SK-N-SH (cell line): ENCODE measurements around the gene TMEM120B. TPM values are rescaled to one million over a fixed set of nuclear protein-coding genes. Genes with fewer than 3 reads are reported as not detected.
"Not testable (repeated sequence)": the region's sequence is repeated elsewhere in the genome, so short reads cannot be mapped to it uniquely, and the experiment has no call there.

ENCODE experiments used
- CTCF ChIA-PET: fragments of 300-600, 350-600 bp; formaldehyde crosslinking; extraction: SDS; loops from one replicate; lab custom pipeline; 2021; lab: Yijun Ruan, JAX
- POLR2A ChIA-PET: fragments of 350-600 bp; sonication (Branson Sonifier 250); formaldehyde crosslinking; extraction: SDS; loops from one replicate; lab custom pipeline; 2020; ENCODE audit warnings: antibody characterized with exemption, inconsistent platforms; lab: Yijun Ruan, JAX
- DNase-seq: peaks from one replicate; pipeline ENCODE4 v3.0.0; 2012
- H2AFZ ChIP-seq: fragments of 200-600 bp; sonication (generic); 2 replicates; pipeline ENCODE4 v1.8.1; 2016; ENCODE audit warnings: antibody characterized with exemption, mild to moderate bottlenecking, low read depth
- H3F3A ChIP-seq: fragments of 200-600 bp; sonication (generic); replicated peaks from 2 replicates; pipeline ENCODE3; 2016; ENCODE audit warnings: antibody characterized with exemption, mild to moderate bottlenecking; ENCODE audit not compliant: insufficient read depth
- H3K27ac ChIP-seq, 2 experiments: fragments of 200-500 bp in 1 of 2; fragments of 200-600 bp in 1 of 2; sonication (Bioruptor generic) in 1 of 2; sonication (generic), shearing (Covaris generic) in 1 of 2; 2 replicates each; pipeline versions ENCODE4 v1.5.1 to v1.6.1; 2014 to 2016; ENCODE audit warnings: low read depth in 2 of 2, inconsistent platforms in 1 of 2, low read length in 1 of 2, mild to moderate bottlenecking in 1 of 2, mixed read lengths in 1 of 2
- H3K27me3 ChIP-seq: fragments of 200-600 bp; sonication (generic), shearing (Covaris generic); 2 replicates; pipeline ENCODE4 v1.6.1; 2016; ENCODE audit warnings: mixed run types; ENCODE audit not compliant: insufficient read depth
- H3K36me3 ChIP-seq, 2 experiments: fragments of 200-500 bp in 1 of 2; fragments of 200-600 bp in 1 of 2; sonication (Bioruptor generic) in 1 of 2; sonication (generic) in 1 of 2; replicated peaks in 1 of 2; 2 replicates each; pipeline versions ENCODE3 to v1.5.1; 2014 to 2016; ENCODE audit warnings: low read length in 1 of 2, mild to moderate bottlenecking in 1 of 2; ENCODE audit not compliant: insufficient read depth in 2 of 2, control insufficient read depth in 1 of 2
- H3K4me1 ChIP-seq, 2 experiments: fragments of 200-500 bp in 1 of 2; fragments of 200-600 bp in 1 of 2; sonication (Bioruptor generic) in 1 of 2; sonication (generic), shearing (Covaris generic) in 1 of 2; 2 replicates each; pipeline versions ENCODE4 v1.5.1 to v1.6.1; 2014 to 2016; ENCODE audit warnings: low read depth in 1 of 2, low read length in 1 of 2, mixed run types in 1 of 2; ENCODE audit not compliant: insufficient read depth in 2 of 2, control insufficient read depth in 1 of 2
- H3K4me2 ChIP-seq: fragments of 200-600 bp; sonication (generic), shearing (Covaris generic); 2 replicates; pipeline ENCODE4 v1.6.1; 2017; ENCODE audit warnings: mixed run types
- H3K4me3 ChIP-seq, 2 experiments: fragments of 200-500 bp in 1 of 2; fragments of 200-600 bp in 1 of 2; sonication (Bioruptor generic) in 1 of 2; sonication (generic), shearing (Covaris generic) in 1 of 2; 2 replicates each; pipeline versions ENCODE4 v1.5.1 to v1.8.1; 2014 to 2016; ENCODE audit warnings: low read depth in 2 of 2, inconsistent platforms in 1 of 2, low read length in 1 of 2, mild to moderate bottlenecking in 1 of 2, mixed read lengths in 1 of 2, moderate library complexity in 1 of 2
- H3K79me2 ChIP-seq: fragments of 200-600 bp; sonication (generic); 2 replicates; pipeline ENCODE4 v1.8.1; 2017; ENCODE audit warnings: mild to moderate bottlenecking; ENCODE audit not compliant: insufficient read depth
- H3K9ac ChIP-seq: fragments of 200-600 bp; sonication (generic); 2 replicates; pipeline ENCODE4 v1.6.1; 2017; ENCODE audit warnings: mixed run types
- H3K9me2 ChIP-seq: fragments of 200-600 bp; sonication (generic); 2 replicates; pipeline ENCODE4 v1.6.1; 2017; ENCODE audit warnings: mixed run types
- H3K9me3 ChIP-seq: fragments of 200-600 bp; sonication (generic); 2 replicates; pipeline ENCODE4 v1.6.1; 2017; ENCODE audit warnings: mixed run types, mild to moderate bottlenecking, moderate library complexity
- H4K20me1 ChIP-seq: fragments of 200-600 bp; sonication (generic); 2 replicates; pipeline ENCODE4 v1.6.1; 2017; ENCODE audit warnings: mild to moderate bottlenecking, mixed run types; ENCODE audit not compliant: insufficient read depth
- CHD2 ChIP-seq: fragments of 150-350 bp; IDR thresholded peaks from 2 replicates; pipeline ENCODE4 v1.6.1; 2018; ENCODE audit warnings: low read length; ENCODE audit not compliant: partially characterized antibody
- ELF1 ChIP-seq: IDR thresholded peaks from 2 replicates; pipeline ENCODE4 v1.4.0; 2012
- FOSL2 ChIP-seq: IDR thresholded peaks from 2 replicates; pipeline ENCODE4 v1.4.0; 2012; ENCODE audit warnings: low read depth, mild to moderate bottlenecking, moderate library complexity, borderline replicate concordance
- FOXJ3 ChIP-seq: sonication (generic); formaldehyde crosslinking; IDR thresholded peaks from 2 replicates; pipeline ENCODE4 v1.5.1; 2020; ENCODE audit warnings: mild to moderate bottlenecking, missing genetic modification reagents
- GATA2 ChIP-seq: sonication (generic); formaldehyde crosslinking; IDR thresholded peaks from 2 replicates; pipeline ENCODE4 v1.5.0; 2020; ENCODE audit warnings: mild to moderate bottlenecking, missing genetic modification reagents
- NFIC ChIP-seq: IDR thresholded peaks from 2 replicates; pipeline ENCODE4 v1.4.0; 2012; ENCODE audit warnings: borderline replicate concordance
- NRF1 ChIP-seq: IDR thresholded peaks from 2 replicates; pipeline ENCODE4 v1.6.1; 2012; ENCODE audit warnings: low read depth, mild to moderate bottlenecking, low read length
- POLR2AphosphoS5 ChIP-seq: IDR thresholded peaks from 2 replicates; pipeline ENCODE4 v1.6.1; 2012; ENCODE audit warnings: low read depth, low read length
- RAD21 ChIP-seq: IDR thresholded peaks from 2 replicates; pipeline ENCODE4 v1.6.1; 2012; ENCODE audit warnings: mild to moderate bottlenecking, low read length
- RCOR1 ChIP-seq: fragments of 150-350 bp; IDR thresholded peaks from 2 replicates; pipeline ENCODE4 v1.6.1; 2017; ENCODE audit warnings: antibody characterized with exemption, low read length
- RXRA ChIP-seq: IDR thresholded peaks from 2 replicates; pipeline ENCODE4 v1.4.0; 2012; ENCODE audit warnings: low read depth, mild to moderate bottlenecking, borderline replicate concordance
- SMC3 ChIP-seq: IDR thresholded peaks from 2 replicates; pipeline ENCODE4 v1.6.1; 2012; ENCODE audit warnings: low read depth, low read length, improper control_type of control experiment
- TEAD4 ChIP-seq: IDR thresholded peaks from 2 replicates; pipeline ENCODE4 v1.4.0; 2012; ENCODE audit warnings: mild to moderate bottlenecking, borderline replicate concordance; ENCODE audit not compliant: insufficient read depth
- YY1 ChIP-seq: IDR thresholded peaks from 2 replicates; pipeline ENCODE4 v1.4.0; 2012; ENCODE audit warnings: low read depth, mild to moderate bottlenecking
- whole genome bisulfite sequencing: methylation state at CpG from one replicate; pipeline ENCODE4 v1.1.6; 2017; ENCODE audit warnings: low lambda C conversion rate; 5-methylcytosine and 5-hydroxymethylcytosine counted together
- polyA plus RNA-seq, 3 experiments: library from polyadenylated mRNA; depleted of rRNA; stranded (reverse); fragments of >200 nt; gene quantifications; 2 replicates each; pipeline ENCODE4 v1.2.3, GENCODE V29; 2012
- TF ChIP-seq, protein P1 (sequence below): IDR thresholded peaks from 2 replicates; pipeline ENCODE4 v1.4.0; 2012; ENCODE audit warnings: low read depth, borderline replicate concordance
- TF ChIP-seq, protein P2 (sequence below): fragments of 150-350 bp; IDR thresholded peaks from 2 replicates; pipeline ENCODE4 v1.6.1; 2017; ENCODE audit warnings: antibody characterized with exemption, low read length, low read depth, borderline replicate concordance
- TF ChIP-seq, protein P3 (sequence below): fragments of 200-600 bp; sonication (generic); IDR thresholded peaks from 2 replicates; pipeline ENCODE4 v1.6.1; 2017; ENCODE audit warnings: antibody characterized with exemption, mild to moderate bottlenecking, moderate library complexity
- TF ChIP-seq, protein P4 (sequence below): IDR thresholded peaks from 2 replicates; pipeline ENCODE4 v1.4.0; 2012; ENCODE audit warnings: low read depth, borderline replicate concordance
- TF ChIP-seq, protein P5 (sequence below): IDR thresholded peaks from 2 replicates; pipeline ENCODE4 v1.6.1; 2012; ENCODE audit warnings: mild to moderate bottlenecking, low read depth, low read length, moderate library complexity

Gene TMEM120B
- polyA plus RNA-seq, 1 of the 3 experiments (the other 2 are of a cell fraction) = 15.4 TPM

DNA sequence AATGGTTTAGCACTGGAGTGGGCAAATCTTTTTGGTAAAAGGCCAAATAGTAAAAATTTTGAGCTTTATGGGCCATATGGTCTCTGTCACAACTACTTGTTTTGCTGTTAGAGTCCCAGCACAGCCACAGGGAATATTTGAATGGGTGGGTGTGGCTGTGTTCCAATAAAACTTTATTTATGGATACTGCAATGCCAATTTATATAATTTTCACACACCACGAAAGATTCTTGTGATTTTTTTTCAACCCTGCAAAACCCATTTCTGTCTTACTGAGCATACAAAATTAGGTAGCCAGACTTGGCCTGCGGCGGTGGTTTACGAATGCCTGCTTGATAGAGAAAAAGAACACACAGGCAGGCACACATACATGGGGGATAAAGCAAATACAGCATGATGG lies 28.3 kb downstream of the TMEM120B start (continued):
- TF ChIP-seq YY1 = no peak

DNA sequence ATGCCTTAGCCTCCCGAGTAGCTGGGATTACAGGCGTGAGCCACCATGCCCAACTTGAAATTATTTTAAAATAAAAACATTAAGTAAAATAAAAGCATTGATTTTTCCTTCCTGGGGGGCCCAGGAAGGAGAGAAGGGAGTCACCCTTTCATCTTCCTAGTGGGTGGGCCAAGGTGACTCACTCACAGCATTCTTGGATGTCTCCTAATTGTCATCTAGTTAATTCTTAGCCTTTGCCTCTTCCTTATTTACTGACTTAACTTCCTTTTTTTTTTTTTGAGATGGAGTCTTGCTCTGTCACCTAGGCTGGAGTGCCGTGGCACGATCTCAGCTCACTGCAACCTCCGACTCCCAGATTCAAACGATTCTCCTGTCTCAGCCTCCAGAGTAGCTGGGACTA lies 29.2 kb downstream of the TMEM120B start:
- H3K4me1 ChIP-seq = no peaks in the 10 kb centered on the region; a peak in 1 of 4 replicates
- TF ChIP-seq RAD21 = no peak
- TF ChIP-seq, protein P1, sequence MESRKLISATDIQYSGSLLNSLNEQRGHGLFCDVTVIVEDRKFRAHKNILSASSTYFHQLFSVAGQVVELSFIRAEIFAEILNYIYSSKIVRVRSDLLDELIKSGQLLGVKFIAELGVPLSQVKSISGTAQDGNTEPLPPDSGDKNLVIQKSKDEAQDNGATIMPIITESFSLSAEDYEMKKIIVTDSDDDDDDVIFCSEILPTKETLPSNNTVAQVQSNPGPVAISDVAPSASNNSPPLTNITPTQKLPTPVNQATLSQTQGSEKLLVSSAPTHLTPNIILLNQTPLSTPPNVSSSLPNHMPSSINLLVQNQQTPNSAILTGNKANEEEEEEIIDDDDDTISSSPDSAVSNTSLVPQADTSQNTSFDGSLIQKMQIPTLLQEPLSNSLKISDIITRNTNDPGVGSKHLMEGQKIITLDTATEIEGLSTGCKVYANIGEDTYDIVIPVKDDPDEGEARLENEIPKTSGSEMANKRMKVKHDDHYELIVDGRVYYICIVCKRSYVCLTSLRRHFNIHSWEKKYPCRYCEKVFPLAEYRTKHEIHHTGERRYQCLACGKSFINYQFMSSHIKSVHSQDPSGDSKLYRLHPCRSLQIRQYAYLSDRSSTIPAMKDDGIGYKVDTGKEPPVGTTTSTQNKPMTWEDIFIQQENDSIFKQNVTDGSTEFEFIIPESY = no peak
- TF ChIP-seq ELF1 = no peak
- no peak for TF ChIP-seq SMC3
- no peak for TF ChIP-seq NFIC
- no peak for TF ChIP-seq RXRA
- TF ChIP-seq, protein P2, sequence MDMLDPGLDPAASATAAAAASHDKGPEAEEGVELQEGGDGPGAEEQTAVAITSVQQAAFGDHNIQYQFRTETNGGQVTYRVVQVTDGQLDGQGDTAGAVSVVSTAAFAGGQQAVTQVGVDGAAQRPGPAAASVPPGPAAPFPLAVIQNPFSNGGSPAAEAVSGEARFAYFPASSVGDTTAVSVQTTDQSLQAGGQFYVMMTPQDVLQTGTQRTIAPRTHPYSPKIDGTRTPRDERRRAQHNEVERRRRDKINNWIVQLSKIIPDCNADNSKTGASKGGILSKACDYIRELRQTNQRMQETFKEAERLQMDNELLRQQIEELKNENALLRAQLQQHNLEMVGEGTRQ = no peak
- TF ChIP-seq, protein P3, sequence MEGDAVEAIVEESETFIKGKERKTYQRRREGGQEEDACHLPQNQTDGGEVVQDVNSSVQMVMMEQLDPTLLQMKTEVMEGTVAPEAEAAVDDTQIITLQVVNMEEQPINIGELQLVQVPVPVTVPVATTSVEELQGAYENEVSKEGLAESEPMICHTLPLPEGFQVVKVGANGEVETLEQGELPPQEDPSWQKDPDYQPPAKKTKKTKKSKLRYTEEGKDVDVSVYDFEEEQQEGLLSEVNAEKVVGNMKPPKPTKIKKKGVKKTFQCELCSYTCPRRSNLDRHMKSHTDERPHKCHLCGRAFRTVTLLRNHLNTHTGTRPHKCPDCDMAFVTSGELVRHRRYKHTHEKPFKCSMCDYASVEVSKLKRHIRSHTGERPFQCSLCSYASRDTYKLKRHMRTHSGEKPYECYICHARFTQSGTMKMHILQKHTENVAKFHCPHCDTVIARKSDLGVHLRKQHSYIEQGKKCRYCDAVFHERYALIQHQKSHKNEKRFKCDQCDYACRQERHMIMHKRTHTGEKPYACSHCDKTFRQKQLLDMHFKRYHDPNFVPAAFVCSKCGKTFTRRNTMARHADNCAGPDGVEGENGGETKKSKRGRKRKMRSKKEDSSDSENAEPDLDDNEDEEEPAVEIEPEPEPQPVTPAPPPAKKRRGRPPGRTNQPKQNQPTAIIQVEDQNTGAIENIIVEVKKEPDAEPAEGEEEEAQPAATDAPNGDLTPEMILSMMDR = no peak
- TF ChIP-seq FOSL2 = no peak
- no peak for TF ChIP-seq TEAD4
- TF ChIP-seq FOXJ3 = no peak
- TF ChIP-seq POLR2AphosphoS5 = no peak
- TF ChIP-seq, protein P4, sequence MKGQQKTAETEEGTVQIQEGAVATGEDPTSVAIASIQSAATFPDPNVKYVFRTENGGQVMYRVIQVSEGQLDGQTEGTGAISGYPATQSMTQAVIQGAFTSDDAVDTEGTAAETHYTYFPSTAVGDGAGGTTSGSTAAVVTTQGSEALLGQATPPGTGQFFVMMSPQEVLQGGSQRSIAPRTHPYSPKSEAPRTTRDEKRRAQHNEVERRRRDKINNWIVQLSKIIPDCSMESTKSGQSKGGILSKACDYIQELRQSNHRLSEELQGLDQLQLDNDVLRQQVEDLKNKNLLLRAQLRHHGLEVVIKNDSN = no peak
- no peak for TF ChIP-seq RCOR1
- TF ChIP-seq GATA2 = no peak
- no peak for TF ChIP-seq NRF1
- TF ChIP-seq, protein P5, sequence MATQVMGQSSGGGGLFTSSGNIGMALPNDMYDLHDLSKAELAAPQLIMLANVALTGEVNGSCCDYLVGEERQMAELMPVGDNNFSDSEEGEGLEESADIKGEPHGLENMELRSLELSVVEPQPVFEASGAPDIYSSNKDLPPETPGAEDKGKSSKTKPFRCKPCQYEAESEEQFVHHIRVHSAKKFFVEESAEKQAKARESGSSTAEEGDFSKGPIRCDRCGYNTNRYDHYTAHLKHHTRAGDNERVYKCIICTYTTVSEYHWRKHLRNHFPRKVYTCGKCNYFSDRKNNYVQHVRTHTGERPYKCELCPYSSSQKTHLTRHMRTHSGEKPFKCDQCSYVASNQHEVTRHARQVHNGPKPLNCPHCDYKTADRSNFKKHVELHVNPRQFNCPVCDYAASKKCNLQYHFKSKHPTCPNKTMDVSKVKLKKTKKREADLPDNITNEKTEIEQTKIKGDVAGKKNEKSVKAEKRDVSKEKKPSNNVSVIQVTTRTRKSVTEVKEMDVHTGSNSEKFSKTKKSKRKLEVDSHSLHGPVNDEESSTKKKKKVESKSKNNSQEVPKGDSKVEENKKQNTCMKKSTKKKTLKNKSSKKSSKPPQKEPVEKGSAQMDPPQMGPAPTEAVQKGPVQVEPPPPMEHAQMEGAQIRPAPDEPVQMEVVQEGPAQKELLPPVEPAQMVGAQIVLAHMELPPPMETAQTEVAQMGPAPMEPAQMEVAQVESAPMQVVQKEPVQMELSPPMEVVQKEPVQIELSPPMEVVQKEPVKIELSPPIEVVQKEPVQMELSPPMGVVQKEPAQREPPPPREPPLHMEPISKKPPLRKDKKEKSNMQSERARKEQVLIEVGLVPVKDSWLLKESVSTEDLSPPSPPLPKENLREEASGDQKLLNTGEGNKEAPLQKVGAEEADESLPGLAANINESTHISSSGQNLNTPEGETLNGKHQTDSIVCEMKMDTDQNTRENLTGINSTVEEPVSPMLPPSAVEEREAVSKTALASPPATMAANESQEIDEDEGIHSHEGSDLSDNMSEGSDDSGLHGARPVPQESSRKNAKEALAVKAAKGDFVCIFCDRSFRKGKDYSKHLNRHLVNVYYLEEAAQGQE = no peak
- TF ChIP-seq YY1 = no peak
- TF ChIP-seq CHD2 = no peak
- TF ChIP-seq, all 33 proteins: peak for 0
- peaks cover 8% of the 10 kb centered on the region for H3K79me2 ChIP-seq
- H4K20me1 ChIP-seq = no peaks in the 10 kb centered on the region
- WGBS = 89% methylated on average over 6 of the region's 6 CpGs
- no peaks in the 10 kb centered on the region for H3K36me3 ChIP-seq
- peaks cover 2% of the 10 kb centered on the region for H3F3A ChIP-seq
- DNase-seq = no peak
- H3K27me3 ChIP-seq = no peaks in the 10 kb centered on the region
- no peaks in the 10 kb centered on the region for H3K9me3 ChIP-seq
- ChIA-PET CTCF (interaction anchor here (0.6 to 1.1 kb wide), 2 partner anchors 31 to 52 kb away, joined by 3 to 4 read pairs; partner anchors contain the start of gene RHOF), POLR2A (no interaction called here)
- H3K9me2 ChIP-seq = no peaks in the 10 kb centered on the region
- H3K27ac ChIP-seq = no peak overlapping the region
- no peak overlapping the region for H3K4me2 ChIP-seq
- H3K9ac ChIP-seq = no peak overlapping the region
- no peak overlapping the region for H2AFZ ChIP-seq
- no peak overlapping the region for H3K4me3 ChIP-seq

DNA sequence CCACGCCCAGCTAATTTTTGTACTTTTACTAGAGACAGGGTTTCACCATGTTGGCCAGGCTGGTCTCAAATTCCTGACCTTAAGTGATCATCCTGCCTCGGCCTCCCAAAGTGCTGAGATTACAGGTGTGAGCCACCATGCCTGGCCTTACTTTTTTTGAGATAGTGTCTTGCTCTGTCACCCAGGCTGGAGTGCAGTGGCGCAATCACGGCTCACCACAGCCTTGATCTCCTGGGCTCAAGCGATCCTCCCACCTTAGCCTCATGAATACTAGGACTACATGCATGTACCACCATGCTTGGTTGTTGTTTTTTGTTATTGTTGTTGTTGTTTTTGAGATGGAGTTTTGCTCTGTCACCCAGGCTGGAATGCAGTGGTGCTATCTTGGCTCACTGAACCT lies 33.0 kb downstream of the TMEM120B start:
- H3K27ac ChIP-seq, H3K9me2 ChIP-seq, DNase-seq, H3K4me2 ChIP-seq, H3K9ac ChIP-seq, H4K20me1 ChIP-seq, H3K79me2 ChIP-seq, H3K9me3 ChIP-seq, H3K4me3 ChIP-seq, H3K27me3 ChIP-seq, H2AFZ ChIP-seq, H3K36me3 ChIP-seq, CTCF ChIA-PET, POLR2A ChIA-PET, H3K4me1 ChIP-seq: not testable (repeated sequence)
- H3F3A ChIP-seq = peaks cover 17% of the 10 kb centered on the region
- 100% methylated on average over 5 of the region's 5 CpGs for WGBS
